GM18526 (cell line): ENCODE measurements around the gene ANO10.

ENCODE experiments used
- POLR2A ChIP-seq: IDR thresholded peaks from 3 replicates; pipeline ENCODE4 v1.6.1; 2011; ENCODE audit not compliant: insufficient read length; ENCODE audit errors: extremely low read depth

The ANO10 gene

GRCh38 chr3:43363621-43364266 is 258.1 kb downstream of the ANO10 start:
- TF ChIP-seq POLR2A: no peak

- no peak for TF ChIP-seq POLR2A
Measured at GRCh38 chr3:43362961-43363360, 258.9 kb downstream of the ANO10 start.

- TF ChIP-seq POLR2A: no peak
Measured at GRCh38 chr3:43362183-43362582, 259.6 kb downstream of the ANO10 start.

- TF ChIP-seq POLR2A: no peak
Measured at GRCh38 chr3:43361077-43361476, 260.7 kb downstream of the ANO10 start.

- no peak for TF ChIP-seq POLR2A
Measured at GRCh38 chr3:43353923-43354670, 267.7 kb downstream of the ANO10 start.

GRCh38 chr3:43353393-43353792 is 268.4 kb downstream of the ANO10 start:
- no peak for TF ChIP-seq POLR2A

GRCh38 chr3:43349716-43350115 is 272.1 kb downstream of the ANO10 start:
- TF ChIP-seq POLR2A: no peak

- no peak for TF ChIP-seq POLR2A
Measured at GRCh38 chr3:43348852-43349574, 272.8 kb downstream of the ANO10 start.

GRCh38 chr3:43348350-43348749 is 273.5 kb downstream of the ANO10 start:
- no peak for TF ChIP-seq POLR2A

GRCh38 chr3:43347774-43348173 is 274.0 kb downstream of the ANO10 start:
- no peak for TF ChIP-seq POLR2A

GRCh38 chr3:43346978-43347749 is 274.6 kb downstream of the ANO10 start:
- TF ChIP-seq POLR2A: no peak

- no peak for TF ChIP-seq POLR2A
Measured at GRCh38 chr3:43345877-43346276, 275.9 kb downstream of the ANO10 start.

- no peak for TF ChIP-seq POLR2A
Measured at GRCh38 chr3:43345246-43345645, 276.6 kb downstream of the ANO10 start.

GRCh38 chr3:43344520-43344919 is 277.3 kb downstream of the ANO10 start:
- no peak for TF ChIP-seq POLR2A

GRCh38 chr3:43343815-43344214 is 278.0 kb downstream of the ANO10 start:
- no peak for TF ChIP-seq POLR2A
